ENCODE data around the gene USP53.
"Not testable (repeated sequence)": the region's sequence is repeated elsewhere in the genome, so short reads cannot be mapped to it uniquely, and the experiment has no call there.

USP53 gene

DNA sequence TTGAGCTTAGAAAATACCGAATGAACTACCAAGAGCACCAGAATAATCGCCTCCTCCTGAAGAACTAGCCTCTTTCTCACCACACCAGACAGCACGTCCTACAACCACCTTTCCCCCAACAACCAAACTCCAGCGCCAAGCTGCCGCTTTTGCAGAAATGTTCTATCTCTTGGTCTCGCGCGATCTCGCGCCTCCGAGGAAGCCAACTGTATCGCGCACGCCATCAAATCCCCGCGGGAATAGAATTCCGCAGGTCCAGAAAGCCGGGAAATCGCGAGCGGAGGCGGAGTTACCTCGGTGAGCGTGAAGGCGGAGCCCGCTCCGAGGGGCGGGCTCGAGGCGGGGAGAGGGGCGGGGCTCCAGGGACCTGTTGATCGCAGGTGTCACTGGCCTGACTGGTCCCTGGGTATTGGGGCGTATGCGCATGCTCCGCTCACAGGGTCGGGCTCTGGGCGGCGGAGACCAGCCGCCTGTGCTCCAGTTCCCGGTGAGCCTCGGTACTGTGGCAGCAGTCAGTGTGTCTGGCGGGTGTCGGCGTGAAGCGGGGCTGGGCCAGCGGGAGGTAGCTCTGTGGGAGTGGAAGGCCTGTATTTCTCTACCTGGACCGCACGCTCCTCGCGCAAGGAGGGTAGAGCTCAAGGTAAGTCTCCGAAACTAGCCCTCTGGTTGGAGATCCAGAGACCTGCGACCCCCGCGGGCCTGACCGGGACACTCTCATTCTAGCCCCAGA is at the start of gene USP53:
Gene USP53, plus strand, starts transcription at position 480 of the 730 bp plus-strand sequence. CDS start 27,047 bp downstream, outside the sequence.
- peak; percentile 98 for DNase-seq

DNA sequence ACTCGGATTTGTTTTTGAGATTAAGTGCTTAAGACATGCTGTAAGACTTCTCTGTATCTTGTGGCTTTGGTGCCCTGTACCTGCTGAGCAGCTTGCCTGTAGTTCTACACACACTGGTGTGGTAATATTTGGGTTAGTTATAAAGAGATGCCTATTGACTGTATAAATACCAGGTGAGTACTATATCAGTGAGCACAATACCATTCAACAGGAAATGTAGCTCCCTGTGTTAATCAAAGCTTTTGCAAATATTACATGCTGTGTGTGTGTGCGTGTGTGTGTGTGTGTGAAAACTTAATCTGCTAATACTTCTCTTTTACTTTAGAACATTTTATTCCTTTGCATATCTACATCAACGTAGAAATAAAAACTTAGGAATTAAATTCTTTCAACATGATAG is 46.7 kb upstream of the USP53 start:
- no peak for DNase-seq

GRCh38 chr4:119170195-119170594 is 42.3 kb upstream of the USP53 start:
- no peak for DNase-seq

GRCh38 chr4:119172223-119172622 is 40.3 kb upstream of the USP53 start:
- DNase-seq, result no peak

- not testable (repeated sequence) for DNase-seq
These were observed 38.7 kb upstream of the USP53 start for GRCh38 chr4:119173729-119174361.

- DNase-seq, result no peak
These were observed 33.5 kb upstream of the USP53 start for GRCh38 chr4:119179011-119179410.

DNA sequence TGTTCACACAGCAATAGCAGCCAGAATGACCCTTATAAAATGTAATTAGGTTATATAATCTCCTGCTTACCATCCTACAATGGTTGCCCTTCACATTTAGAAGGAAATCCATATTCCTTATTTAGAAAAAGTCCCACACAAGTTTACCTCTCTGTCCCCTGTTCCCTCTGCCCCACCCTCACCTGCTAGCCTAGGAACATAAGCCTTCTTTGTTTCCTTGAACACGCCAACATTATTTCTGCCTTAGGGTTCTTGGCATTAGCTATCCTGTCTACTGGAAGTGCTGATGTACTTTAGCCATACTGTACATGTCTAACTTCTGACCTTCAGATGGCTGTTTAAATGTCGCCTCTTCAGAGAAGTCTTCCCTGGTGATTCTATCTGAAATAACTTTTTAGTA is 28.4 kb upstream of the USP53 start:
- DNase-seq, result no peak

GRCh38 chr4:119189638-119190037 is 22.9 kb upstream of the USP53 start:
- DNase-seq, result no peak

DNA sequence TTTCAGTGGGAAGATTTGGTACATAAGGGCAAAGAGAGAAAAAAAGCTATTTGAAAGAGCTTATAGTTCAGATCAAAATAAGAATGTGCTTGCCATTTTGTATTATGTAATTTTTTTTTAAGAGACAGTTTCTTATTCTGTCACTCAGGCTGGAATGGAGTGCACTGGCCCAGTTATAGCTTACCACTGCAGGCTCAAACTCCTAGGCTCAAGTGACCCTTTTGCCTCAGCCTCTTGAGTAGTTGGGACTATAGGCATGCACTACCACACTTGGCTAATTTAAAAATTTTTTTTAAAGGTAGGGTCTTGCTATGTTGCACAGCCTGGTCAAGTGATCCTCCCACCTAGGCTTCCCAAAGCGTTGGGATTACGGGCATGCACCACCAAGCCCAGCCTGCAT is 22.2 kb upstream of the USP53 start:
- DNase-seq, result no peak

DNA sequence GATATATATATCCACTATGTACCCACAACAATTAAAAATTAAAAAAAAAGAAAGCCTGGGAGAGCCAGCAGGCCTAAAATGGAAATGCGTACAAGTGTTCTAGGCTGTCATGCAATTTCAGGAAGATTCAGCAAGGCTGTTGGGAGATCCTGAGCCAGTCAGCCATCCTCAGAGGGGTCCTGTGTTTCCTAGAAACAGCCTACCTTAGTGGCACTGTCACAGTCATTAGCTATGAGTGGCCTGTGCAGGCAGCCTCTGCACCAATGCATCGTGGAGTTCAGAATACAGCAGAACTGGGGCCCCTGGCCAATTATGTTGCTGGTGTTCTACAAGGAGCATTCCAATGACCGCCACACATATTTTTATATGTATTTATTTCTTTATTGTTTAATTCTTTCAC is 21.0 kb upstream of the USP53 start:
- DNase-seq, result no peak

DNA sequence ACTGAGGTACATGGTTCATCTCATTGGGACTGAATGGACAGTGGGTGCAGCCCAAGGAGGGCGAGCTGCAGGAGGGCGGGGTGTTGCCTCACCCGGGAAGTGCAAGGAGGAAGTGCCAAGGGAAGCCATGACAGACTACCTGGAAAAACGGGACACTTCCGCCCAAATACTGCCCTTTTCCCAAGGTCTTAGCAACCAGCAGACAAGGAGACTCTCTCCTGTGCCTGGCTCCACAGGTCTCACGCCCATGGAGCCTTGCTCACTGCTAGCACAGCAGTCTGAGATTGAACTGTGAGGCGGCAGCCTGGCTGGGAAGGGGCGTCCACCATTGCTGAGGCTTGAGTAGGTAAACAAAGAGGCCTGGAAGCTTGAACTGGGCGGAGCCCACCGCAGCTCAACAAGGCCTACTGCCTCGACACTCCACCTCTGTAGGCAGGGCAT is 14.7 kb upstream of the USP53 start:
- DNase-seq, result no peak

- no peak for DNase-seq
These were observed 7.6 kb upstream of the USP53 start for GRCh38 chr4:119204916-119205315.

GRCh38 chr4:119205690-119206089 is 6.8 kb upstream of the USP53 start:
- no peak for DNase-seq

GRCh38 chr4:119206178-119206577 is 6.3 kb upstream of the USP53 start:
- no peak for DNase-seq

DNA sequence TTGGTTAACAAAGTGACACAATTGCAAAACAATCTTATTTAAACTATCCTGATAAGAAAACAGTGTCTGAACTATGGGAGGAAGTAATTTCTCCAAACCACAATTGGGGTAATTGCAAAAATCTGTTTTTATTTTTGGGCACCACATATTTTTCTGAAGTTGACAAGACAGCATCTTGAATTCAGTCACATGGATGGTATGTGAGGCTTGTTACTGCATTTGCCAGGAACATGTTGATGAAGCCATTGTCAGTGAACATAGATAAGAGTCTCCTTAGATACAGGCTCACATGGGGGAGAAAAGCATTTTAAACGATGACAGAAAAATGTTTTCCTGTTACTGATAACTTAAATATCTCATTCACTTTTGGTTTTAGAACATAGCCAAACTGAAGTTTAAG is 5.5 kb upstream of the USP53 start:
- no peak for DNase-seq

DNA sequence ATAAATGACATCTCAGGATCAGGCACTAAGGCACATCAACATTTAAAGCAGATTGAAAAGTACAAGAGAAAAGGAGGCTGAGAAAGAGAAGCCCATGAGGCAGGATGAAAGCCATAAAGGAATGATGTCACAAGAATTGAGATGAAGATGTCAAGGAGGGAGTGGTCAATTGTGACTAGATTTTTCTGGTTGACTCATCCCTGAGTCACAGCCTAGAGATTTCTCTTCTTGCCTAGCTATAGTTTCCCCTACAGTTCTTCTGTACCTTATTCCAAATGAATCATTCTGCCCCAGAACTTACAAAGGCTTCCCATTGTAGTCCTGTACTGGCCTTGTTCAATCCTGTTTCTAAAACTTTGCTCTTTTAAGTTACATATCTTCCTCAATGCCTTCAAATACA is 3.4 kb upstream of the USP53 start:
- no peak for DNase-seq

GRCh38 chr4:119209586-119209985 is 2.9 kb upstream of the USP53 start:
- no peak for DNase-seq

GRCh38 chr4:119210775-119211174 is 1.7 kb upstream of the USP53 start:
- DNase-seq, result no peak

GRCh38 chr4:119211867-119212233 is 663 bp upstream of the USP53 start:
- DNase-seq, result no peak

DNA sequence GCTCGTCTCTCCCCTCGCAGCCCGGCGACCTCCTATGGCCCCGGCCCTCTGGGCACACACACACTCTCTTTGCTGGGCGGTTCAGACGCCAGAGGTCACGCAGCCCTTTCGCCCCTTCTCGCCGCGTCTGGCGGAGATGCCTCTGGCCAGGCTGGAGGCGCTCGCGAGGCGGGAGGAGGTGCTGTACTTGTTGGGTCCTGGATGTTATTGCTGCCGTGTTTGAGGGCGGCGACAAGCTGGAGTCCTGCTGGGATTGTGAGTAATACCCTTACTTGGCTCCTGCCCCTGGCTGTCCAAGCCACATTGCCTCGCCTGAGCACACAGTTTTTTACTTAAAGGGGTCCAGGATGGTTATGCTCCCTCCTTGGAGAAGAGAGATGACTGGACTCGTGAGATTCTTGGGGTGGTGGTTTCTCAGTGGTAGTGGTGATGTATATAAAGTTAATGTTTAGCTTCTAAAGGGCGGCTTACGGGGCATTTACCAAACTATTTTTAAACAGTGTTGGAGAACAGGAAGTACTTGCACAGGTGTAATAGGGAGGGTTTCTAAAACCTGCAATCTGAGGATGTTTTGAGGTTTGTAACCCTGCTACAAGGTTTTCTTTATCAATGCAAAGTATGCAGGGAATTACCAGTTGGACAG is 572 bp downstream of the USP53 start:
- DNase-seq, result peak; percentile 44

GRCh38 chr4:119218093-119218492 is 5.6 kb downstream of the USP53 start:
- no peak for DNase-seq

DNA sequence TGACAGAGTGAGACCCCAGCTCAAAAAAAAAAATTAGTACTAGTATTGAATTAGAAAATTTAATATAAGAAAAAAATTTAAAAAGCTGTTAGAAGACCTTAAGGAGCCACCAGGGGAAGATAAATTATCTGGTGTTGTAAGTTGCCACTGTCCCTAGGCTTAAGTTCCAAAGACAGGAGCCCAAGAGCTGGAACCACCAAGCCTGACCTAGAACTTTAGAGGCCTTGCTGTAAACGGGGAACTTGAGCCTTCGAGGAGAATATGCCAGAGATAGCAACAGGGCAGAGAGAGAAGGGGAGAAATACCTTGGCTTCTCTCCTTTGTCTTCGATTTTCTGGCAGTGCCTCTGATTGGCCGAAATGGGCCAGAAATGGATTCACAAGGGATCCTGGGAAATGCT is 8.9 kb downstream of the USP53 start:
- DNase-seq, result no peak

DNA sequence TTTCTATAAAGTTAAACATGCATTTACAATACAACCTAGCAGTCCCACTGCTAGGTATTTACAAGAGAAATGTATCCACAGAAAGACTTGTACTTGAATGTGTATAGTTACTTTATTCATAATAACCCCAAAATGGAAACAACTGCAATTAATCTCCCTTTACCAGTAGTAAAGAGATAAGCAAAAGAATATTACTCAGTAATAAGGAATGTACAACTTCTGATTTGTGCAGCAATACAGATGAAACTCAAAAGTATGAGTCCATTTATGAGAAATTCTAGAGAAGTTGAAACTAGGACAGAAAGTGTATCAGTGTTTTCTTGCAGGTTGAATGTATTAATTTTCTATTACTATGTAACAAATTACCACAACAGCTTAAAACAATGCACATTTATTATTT is 15.2 kb downstream of the USP53 start:
- no peak for DNase-seq

DNA sequence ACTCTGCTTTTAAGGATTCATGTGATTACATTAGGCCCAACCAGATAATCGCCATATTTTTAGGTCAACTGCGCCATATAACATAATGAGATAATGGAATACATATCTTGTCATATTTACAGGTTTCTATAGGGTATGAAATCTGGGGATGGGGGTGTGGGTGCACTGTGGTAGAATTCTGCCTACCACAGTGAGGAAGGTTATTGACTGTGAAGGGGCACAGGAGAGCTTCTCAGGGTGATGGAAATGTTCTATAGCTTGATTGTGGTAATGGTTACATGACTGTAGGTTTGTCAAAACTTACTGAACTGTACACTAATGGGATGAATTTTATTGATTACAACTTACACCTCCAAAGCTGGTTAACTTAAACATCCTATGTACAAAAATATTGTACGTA is 15.9 kb downstream of the USP53 start:
- DNase-seq, result no peak

All from activated CD4-positive, alpha-beta T cell treated with anti-CD3 and anti-CD28 coated beads for 1 hour (primary cell).